ENCODE data around the gene CMPK1. TPM values are rescaled to one million over a fixed set of nuclear protein-coding genes. Genes with fewer than 3 reads are reported as not detected.

The CMPK1 gene
- total and polyA plus RNA-seq, 2 of the 8 experiments (the other 6 are each of a cell fraction or from before 2014, with no cell fraction given) = 6.0 to 36.9 TPM

GRCh38 chr1:47337350-47337749, 3.8 kb downstream of the CMPK1 start (continued):
- TF ChIP-seq PHF8 (conservative IDR thresholded peaks at IDR 0.05; ENCODE audit: low read depth, low read length) = no peak
- no peak for TF ChIP-seq SIN3A (conservative IDR thresholded peaks at IDR 0.05 in 1 of 2, IDR thresholded peaks at IDR 0.05 in 1 of 2; ENCODE audit: low read depth in 1 of 2, low read length in 2 of 2)
- TF ChIP-seq SP1 (IDR thresholded peaks at IDR 0.05; ENCODE audit: low read depth, low read length) = no peak
- no peak for TF ChIP-seq SAP30 (IDR thresholded peaks at IDR 0.05; ENCODE audit: insufficient read depth, insufficient replicate concordance, low read length)
